GM21786 (cell line): ENCODE data around the gene SULT6B1.

Experiments
- ATAC-seq: cut with Tn5 transposase; IDR thresholded peaks from one replicate; pipeline ENCODE4 v1.9.1; 2021; ENCODE audit not compliant: unreplicated experiment

The SULT6B1 gene

GRCh38 chr2:37153224-37153623, 35.2 kb downstream of the SULT6B1 start:
- no peak for ATAC-seq

DNA sequence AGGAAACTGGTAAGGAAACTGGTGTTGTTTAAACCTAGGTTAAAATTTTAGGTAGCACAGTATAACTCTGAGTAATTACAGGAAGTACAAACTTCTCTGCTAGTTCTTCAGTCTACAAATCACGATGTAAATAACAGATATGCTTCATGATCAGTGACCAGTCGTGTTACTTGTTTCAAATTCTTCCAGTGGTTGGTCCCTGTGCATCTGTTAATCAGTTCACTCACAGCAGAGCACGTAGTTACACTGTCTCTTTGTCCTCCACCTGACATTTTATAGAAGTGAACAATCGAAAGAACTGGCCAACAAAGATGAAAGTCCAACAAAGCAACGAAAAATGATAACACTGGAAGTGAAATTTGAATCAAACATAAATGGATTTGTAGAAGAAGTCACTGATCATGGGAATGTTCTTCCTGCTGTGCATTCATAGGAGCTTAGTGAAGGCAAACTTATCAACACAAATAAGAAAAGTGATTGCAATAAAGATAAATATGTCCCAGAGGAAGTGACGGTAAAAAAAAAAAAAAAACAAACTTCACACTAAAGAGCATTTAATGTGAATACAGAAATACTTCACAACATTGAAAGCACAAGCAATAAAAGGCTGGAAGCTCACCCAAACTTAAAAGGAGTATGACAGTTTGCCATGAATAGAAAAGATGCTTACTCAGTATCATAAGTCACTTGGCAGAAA, 38.7 kb downstream of the SULT6B1 start:
- no peak for ATAC-seq

DNA sequence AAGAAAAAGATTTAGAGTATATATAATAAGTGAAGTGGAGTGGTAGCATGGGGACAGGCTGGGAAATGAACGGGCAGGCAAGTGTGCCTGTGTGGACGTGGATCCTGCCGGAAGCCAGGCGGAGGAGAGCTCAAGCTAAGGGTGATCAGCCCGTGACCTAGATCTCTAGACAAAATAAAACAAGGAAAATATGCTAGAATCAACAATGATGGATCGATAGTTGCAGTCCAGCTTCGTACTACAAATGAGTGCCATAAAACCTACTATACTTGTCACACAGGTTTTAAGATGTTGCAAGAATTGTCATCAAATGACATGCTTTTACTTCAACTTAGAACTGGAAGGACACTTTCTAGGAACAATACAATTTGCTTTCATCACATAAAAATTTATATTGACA, 40.1 kb downstream of the SULT6B1 start:
- ATAC-seq, result no peak

- ATAC-seq, result no peak
These were observed 42.4 kb downstream of the SULT6B1 start for GRCh38 chr2:37146062-37146461.

DNA sequence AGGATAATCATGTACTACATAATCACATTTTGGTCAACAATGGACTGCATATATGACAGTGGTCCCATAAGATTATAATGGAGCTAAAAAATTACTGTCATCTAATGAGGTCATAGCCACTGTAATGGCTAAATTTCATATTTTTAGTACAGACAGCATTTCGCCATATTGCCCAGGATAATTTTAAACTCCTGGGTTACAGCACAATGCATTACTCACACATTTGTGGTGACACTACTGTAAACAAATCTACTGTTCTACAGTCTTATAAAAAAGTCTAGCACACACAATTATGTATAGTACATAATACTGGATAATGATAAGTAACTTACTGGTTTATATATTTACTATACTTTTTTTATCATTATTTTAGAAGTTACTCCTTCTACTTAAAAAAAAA, 44.5 kb downstream of the SULT6B1 start:
- no peak for ATAC-seq

DNA sequence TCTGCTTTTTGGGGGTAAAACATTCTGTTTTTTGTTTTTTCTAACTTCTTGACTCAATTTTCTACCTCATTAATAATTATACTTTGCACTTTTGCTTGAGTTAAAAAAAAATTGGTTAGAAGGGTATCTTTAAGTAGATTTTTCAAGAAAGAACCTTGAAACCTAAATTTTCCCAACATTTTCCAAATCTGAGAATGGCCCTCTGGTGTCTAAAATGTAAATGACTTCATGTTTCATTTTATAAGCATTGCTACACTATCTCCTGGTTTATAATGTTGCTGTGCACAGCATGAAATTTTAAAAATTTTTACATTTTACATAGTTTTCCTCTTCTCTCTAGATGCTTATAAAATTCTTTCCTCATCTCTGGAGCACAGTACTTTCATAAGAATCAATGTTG, 45.9 kb downstream of the SULT6B1 start:
- no peak for ATAC-seq

- no peak for ATAC-seq
These were observed 55.6 kb downstream of the SULT6B1 start for GRCh38 chr2:37132914-37133313.

- ATAC-seq, result no peak
These were observed 63.1 kb downstream of the SULT6B1 start for GRCh38 chr2:37125416-37125815.

DNA sequence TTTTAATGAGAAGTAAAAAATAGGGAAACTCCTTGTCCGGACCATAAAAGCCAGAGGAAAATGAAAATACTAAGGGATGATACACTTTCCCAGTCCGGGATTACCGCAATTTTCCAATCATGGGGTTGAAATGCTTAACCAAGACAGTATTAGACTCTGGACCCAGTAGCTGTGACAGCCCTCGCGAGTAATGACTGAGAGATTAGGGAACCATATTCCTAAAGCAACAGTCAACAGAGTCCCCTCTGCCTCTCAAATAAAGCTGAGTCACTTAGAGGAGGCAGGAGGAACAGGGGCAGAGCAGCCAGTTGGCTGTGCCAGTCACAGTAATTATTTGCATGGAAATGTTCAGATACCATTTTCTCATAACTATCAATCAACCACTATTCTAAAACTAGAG, 69.3 kb downstream of the SULT6B1 start:
- no peak for ATAC-seq
